K562 (cell line): ENCODE data around the gene BIRC6. TPM values are rescaled to one million over a fixed set of nuclear protein-coding genes. Genes with fewer than 3 reads are reported as not detected.

Experiments used
- ARNT ChIP-seq, 2 experiments: fragments of 450-650 bp; IDR thresholded peaks; 2 replicates each; pipeline ENCODE4 v1.6.1; 2016; ENCODE audit warnings: mild to moderate bottlenecking in 1 of 2
- CBFA2T2 ChIP-seq: fragments of 450-650 bp; conservative IDR thresholded peaks from 2 replicates; pipeline ENCODE4 v1.6.1; 2017; ENCODE audit warnings: mild to moderate bottlenecking
- CBFA2T3 ChIP-seq: fragments of 450-650 bp; IDR thresholded peaks from 2 replicates; pipeline ENCODE4 v1.6.1; 2017
- FOXA1 ChIP-seq: fragments of 450-650 bp; IDR thresholded peaks from 2 replicates; pipeline ENCODE4 v1.6.1; 2016; ENCODE audit warnings: mild to moderate bottlenecking, borderline replicate concordance
- HOXB6 ChIP-seq: fragments of 250-450 bp; sonication (Bioruptor Pico); IDR thresholded peaks from 2 replicates; pipeline ENCODE4 v1.5.1; 2022; ENCODE audit warnings: mild to moderate bottlenecking, borderline replicate concordance
- MAFK ChIP-seq: IDR thresholded peaks from 2 replicates; pipeline ENCODE4 v1.6.1; 2011; ENCODE audit warnings: low read length, improper control_type of control experiment
- PHB2 ChIP-seq: fragments of 450-650 bp; IDR thresholded peaks from 2 replicates; pipeline ENCODE4 v1.6.1; 2017; ENCODE audit warnings: low read depth
- PPARD ChIP-seq: fragments of 250-450 bp; sonication (Bioruptor Pico); IDR thresholded peaks from 2 replicates; pipeline ENCODE4 v1.8.0; 2022; ENCODE audit warnings: inconsistent platforms, mild to moderate bottlenecking, moderate library complexity
- RBM14 ChIP-seq: fragments of 200-400 bp; formaldehyde crosslinking; IDR thresholded peaks from 2 replicates; pipeline ENCODE4 v1.6.1; 2018; ENCODE audit warnings: low read depth, mild to moderate bottlenecking, low read length, moderate library complexity, borderline replicate concordance; ENCODE audit not compliant: insufficient read depth
- RBM17 ChIP-seq: fragments of 200-400 bp; formaldehyde crosslinking; IDR thresholded peaks from 2 replicates; pipeline ENCODE4 v1.6.1; 2017; ENCODE audit warnings: low read depth, mild to moderate bottlenecking, low read length, borderline replicate concordance
- RHOXF2B ChIP-seq: fragments of 250-450 bp; sonication (Bioruptor Pico); conservative IDR thresholded peaks from 2 replicates; pipeline ENCODE4 v1.5.1; 2021
- SMC3 ChIP-seq: conservative IDR thresholded peaks from 2 replicates; pipeline ENCODE4 v1.6.1; 2011; ENCODE audit warnings: low read depth, low read length, improper control_type of control experiment; ENCODE audit not compliant: insufficient read depth
- ZBTB5 ChIP-seq: fragments of 450-650 bp; IDR thresholded peaks from 2 replicates; pipeline ENCODE4 v1.6.1; 2017; ENCODE audit warnings: antibody characterized with exemption
- ZFP1 ChIP-seq: fragments of 450-650 bp; formaldehyde crosslinking; IDR thresholded peaks from 2 replicates; pipeline ENCODE4 v1.4.0; 2020; ENCODE audit warnings: mild to moderate bottlenecking, mixed read lengths
- ZNF586 ChIP-seq: fragments of 450-650 bp; formaldehyde crosslinking; conservative IDR thresholded peaks from 2 replicates; pipeline ENCODE4 v1.4.0; 2020; ENCODE audit warnings: mild to moderate bottlenecking, moderate library complexity
- ZNF696 ChIP-seq: fragments of 250-450 bp; sonication (Bioruptor Pico); conservative IDR thresholded peaks from 2 replicates; pipeline ENCODE4 v1.4.0; 2020; ENCODE audit warnings: mild to moderate bottlenecking, moderate library complexity
- polyA plus RNA-seq, 8 experiments: library from polyadenylated mRNA; depleted of rRNA in 4 of 8; stranded (reverse) in 5 of 8; unstranded in 3 of 8; fragments of >200 nt; fragmentation: Nextera tagmentation in 2 of 8; fragmentation: Illumina TruSeq in 1 of 8; extraction: Ambion mirVana in 2 of 8; extraction: Trizol in 1 of 8; gene quantifications; 2 replicates each; pipeline versions ENCODE4 v1.2.1 to v1.2.3, GENCODE V29; 2011 to 2014; ENCODE audit warnings: inconsistent platforms in 1 of 8, missing spikeins in 1 of 8
- total RNA-seq, 7 experiments: library from RNA; depleted of rRNA in 6 of 7; stranded (reverse); fragments of >200 nt in 6 of 7; fragmentation: Illumina TruSeq in 2 of 7; extraction: Trizol in 2 of 7; gene quantifications; 2 replicates each; pipeline versions ENCODE4 v1.2.1 to v1.2.3, GENCODE V29; 2011 to 2021; ENCODE audit warnings: low replicate concordance in 1 of 7
- TF ChIP-seq, protein P1 (sequence below): sonication (generic); formaldehyde crosslinking; IDR thresholded peaks from 2 replicates; pipeline ENCODE4 v1.8.0; 2022; ENCODE audit warnings: mild to moderate bottlenecking, low read depth, missing genetic modification reagents
- TF ChIP-seq, protein P2 (sequence below): fragments of 250-450 bp; sonication (Bioruptor Pico); IDR thresholded peaks from 2 replicates; pipeline ENCODE4 v1.8.0; 2021; ENCODE audit warnings: moderate library complexity, mild to moderate bottlenecking, inconsistent platforms
- TF ChIP-seq, protein P3 (sequence below): sonication (generic); formaldehyde crosslinking; IDR thresholded peaks from 2 replicates; pipeline ENCODE4 v1.8.0; 2022; ENCODE audit warnings: mild to moderate bottlenecking, missing genetic modification reagents, borderline replicate concordance
- TF ChIP-seq, protein P4 (sequence below): fragments of 250-450 bp; sonication (Bioruptor Pico); IDR thresholded peaks from 2 replicates; pipeline ENCODE4 v1.5.0; 2021
- TF ChIP-seq, protein P5 (sequence below): sonication (generic); formaldehyde crosslinking; IDR thresholded peaks from 2 replicates; pipeline ENCODE4 v1.8.1; 2023; ENCODE audit warnings: mild to moderate bottlenecking, missing genetic modification reagents, moderate library complexity

Gene BIRC6
- total and polyA plus RNA-seq, 9 of the 15 experiments (the other 6 are each of a cell fraction or from before 2014, with no cell fraction given): 18.8 to 110 (median 49.8) TPM

- TF ChIP-seq FOXA1: no peak
- no peak for TF ChIP-seq CBFA2T2
- TF ChIP-seq RBM14: no peak
- TF ChIP-seq, protein P1, sequence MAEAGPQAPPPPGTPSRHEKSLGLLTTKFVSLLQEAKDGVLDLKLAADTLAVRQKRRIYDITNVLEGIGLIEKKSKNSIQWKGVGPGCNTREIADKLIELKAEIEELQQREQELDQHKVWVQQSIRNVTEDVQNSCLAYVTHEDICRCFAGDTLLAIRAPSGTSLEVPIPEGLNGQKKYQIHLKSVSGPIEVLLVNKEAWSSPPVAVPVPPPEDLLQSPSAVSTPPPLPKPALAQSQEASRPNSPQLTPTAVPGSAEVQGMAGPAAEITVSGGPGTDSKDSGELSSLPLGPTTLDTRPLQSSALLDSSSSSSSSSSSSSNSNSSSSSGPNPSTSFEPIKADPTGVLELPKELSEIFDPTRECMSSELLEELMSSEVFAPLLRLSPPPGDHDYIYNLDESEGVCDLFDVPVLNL (CRISPR knock-in tag): no peak
- TF ChIP-seq RBM17: no peak
- TF ChIP-seq ZBTB5: no peak
- TF ChIP-seq ZNF586 (CRISPR knock-in tag): no peak
- TF ChIP-seq, protein P2, sequence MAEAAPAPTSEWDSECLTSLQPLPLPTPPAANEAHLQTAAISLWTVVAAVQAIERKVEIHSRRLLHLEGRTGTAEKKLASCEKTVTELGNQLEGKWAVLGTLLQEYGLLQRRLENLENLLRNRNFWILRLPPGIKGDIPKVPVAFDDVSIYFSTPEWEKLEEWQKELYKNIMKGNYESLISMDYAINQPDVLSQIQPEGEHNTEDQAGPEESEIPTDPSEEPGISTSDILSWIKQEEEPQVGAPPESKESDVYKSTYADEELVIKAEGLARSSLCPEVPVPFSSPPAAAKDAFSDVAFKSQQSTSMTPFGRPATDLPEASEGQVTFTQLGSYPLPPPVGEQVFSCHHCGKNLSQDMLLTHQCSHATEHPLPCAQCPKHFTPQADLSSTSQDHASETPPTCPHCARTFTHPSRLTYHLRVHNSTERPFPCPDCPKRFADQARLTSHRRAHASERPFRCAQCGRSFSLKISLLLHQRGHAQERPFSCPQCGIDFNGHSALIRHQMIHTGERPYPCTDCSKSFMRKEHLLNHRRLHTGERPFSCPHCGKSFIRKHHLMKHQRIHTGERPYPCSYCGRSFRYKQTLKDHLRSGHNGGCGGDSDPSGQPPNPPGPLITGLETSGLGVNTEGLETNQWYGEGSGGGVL: no peak
- TF ChIP-seq, protein P3, sequence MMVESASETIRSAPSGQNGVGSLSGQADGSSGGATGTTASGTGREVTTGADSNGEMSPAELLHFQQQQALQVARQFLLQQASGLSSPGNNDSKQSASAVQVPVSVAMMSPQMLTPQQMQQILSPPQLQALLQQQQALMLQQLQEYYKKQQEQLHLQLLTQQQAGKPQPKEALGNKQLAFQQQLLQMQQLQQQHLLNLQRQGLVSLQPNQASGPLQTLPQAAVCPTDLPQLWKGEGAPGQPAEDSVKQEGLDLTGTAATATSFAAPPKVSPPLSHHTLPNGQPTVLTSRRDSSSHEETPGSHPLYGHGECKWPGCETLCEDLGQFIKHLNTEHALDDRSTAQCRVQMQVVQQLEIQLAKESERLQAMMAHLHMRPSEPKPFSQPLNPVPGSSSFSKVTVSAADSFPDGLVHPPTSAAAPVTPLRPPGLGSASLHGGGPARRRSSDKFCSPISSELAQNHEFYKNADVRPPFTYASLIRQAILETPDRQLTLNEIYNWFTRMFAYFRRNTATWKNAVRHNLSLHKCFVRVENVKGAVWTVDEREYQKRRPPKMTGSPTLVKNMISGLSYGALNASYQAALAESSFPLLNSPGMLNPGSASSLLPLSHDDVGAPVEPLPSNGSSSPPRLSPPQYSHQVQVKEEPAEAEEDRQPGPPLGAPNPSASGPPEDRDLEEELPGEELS (CRISPR knock-in tag): no peak
- TF ChIP-seq HOXB6: no peak
- TF ChIP-seq, protein P4, sequence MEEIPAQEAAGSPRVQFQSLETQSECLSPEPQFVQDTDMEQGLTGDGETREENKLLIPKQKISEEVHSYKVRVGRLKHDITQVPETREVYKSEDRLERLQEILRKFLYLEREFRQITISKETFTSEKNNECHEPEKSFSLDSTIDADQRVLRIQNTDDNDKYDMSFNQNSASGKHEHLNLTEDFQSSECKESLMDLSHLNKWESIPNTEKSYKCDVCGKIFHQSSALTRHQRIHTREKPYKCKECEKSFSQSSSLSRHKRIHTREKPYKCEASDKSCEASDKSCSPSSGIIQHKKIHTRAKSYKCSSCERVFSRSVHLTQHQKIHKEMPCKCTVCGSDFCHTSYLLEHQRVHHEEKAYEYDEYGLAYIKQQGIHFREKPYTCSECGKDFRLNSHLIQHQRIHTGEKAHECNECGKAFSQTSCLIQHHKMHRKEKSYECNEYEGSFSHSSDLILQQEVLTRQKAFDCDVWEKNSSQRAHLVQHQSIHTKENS (CRISPR knock-in tag): no peak
- TF ChIP-seq RHOXF2B (CRISPR knock-in tag): no peak
- no peak for TF ChIP-seq PHB2
- no peak for TF ChIP-seq ZNF696 (CRISPR knock-in tag)
- no peak for TF ChIP-seq PPARD (CRISPR knock-in tag)
- TF ChIP-seq, protein P5, sequence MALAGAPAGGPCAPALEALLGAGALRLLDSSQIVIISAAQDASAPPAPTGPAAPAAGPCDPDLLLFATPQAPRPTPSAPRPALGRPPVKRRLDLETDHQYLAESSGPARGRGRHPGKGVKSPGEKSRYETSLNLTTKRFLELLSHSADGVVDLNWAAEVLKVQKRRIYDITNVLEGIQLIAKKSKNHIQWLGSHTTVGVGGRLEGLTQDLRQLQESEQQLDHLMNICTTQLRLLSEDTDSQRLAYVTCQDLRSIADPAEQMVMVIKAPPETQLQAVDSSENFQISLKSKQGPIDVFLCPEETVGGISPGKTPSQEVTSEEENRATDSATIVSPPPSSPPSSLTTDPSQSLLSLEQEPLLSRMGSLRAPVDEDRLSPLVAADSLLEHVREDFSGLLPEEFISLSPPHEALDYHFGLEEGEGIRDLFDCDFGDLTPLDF: no peak
- no peak for TF ChIP-seq CBFA2T3
- TF ChIP-seq ZFP1 (CRISPR knock-in tag): no peak
- no peak for TF ChIP-seq MAFK
- TF ChIP-seq ARNT (IDR thresholded peaks at IDR 0.05): no peak
- no peak for TF ChIP-seq SMC3
Measured at GRCh38 chr2:32423536-32423935, 66.7 kb downstream of the BIRC6 start (continued).
